Muscle of leg (tissue), 11 donors: ENCODE measurements around the gene ESYT2. TPM values are rescaled to one million over a fixed set of nuclear protein-coding genes. Genes with fewer than 3 reads are reported as not detected.
A peak's percentile ranks its signal among the peaks of the same experiment; 100 is the strongest.

ENCODE experiments used
- DNase-seq: peaks from one replicate; pipeline ENCODE4 v3.0.0; 2013
- H3K27ac ChIP-seq: one replicate; pipeline ENCODE4 v1.5.1; 2013; ENCODE audit warnings: mild to moderate bottlenecking, low read length, control low read depth
- H3K27me3 ChIP-seq: one replicate; pipeline ENCODE4 v1.6.1; 2013; ENCODE audit warnings: low read length; ENCODE audit not compliant: control insufficient read depth, insufficient read depth
- H3K36me3 ChIP-seq: one replicate; pipeline ENCODE4 v1.6.1; 2013; ENCODE audit warnings: low read length; ENCODE audit not compliant: control insufficient read depth, insufficient read depth
- H3K4me1 ChIP-seq: one replicate; pipeline ENCODE4 v1.6.1; 2013; ENCODE audit warnings: low read length; ENCODE audit not compliant: control insufficient read depth, insufficient read depth
- H3K4me3 ChIP-seq: one replicate; pipeline ENCODE4 v1.5.1; 2013; ENCODE audit warnings: low read length, control low read depth
- H3K9me3 ChIP-seq: replicated peaks from 2 replicates; pipeline ENCODE4 v1.6.1; 2013; ENCODE audit warnings: low read depth, low read length; ENCODE audit not compliant: control insufficient read depth
- WGBS: methylation state at CpG from one replicate; pipeline ENCODE4 v1.1.5; 2013; ENCODE audit warnings: missing lambda C conversion rate; ENCODE audit not compliant: insufficient coverage; 5-methylcytosine and 5-hydroxymethylcytosine counted together
- polyA plus RNA-seq, 8 donors: library from polyadenylated mRNA; unstranded; fragments of 120-200 nt; gene quantifications; one replicate each; pipeline versions ENCODE4 v1.2.1 to v1.2.3, GENCODE V29; 2013; ENCODE audit warnings: inconsistent platforms in 1 of 8, low replicate concordance in 1 of 8; ENCODE audit not compliant: insufficient read length in 8 of 8, insufficient read depth in 1 of 8
- total RNA-seq: library from RNA; stranded (reverse); fragments of 120-200 nt; gene quantifications from one replicate; pipeline ENCODE4 v1.2.4, GENCODE V29; 2013

Gene ESYT2
- total and polyA plus RNA-seq, 9 donors, result 27.4 to 46.5 (median 30.1) TPM

DNA sequence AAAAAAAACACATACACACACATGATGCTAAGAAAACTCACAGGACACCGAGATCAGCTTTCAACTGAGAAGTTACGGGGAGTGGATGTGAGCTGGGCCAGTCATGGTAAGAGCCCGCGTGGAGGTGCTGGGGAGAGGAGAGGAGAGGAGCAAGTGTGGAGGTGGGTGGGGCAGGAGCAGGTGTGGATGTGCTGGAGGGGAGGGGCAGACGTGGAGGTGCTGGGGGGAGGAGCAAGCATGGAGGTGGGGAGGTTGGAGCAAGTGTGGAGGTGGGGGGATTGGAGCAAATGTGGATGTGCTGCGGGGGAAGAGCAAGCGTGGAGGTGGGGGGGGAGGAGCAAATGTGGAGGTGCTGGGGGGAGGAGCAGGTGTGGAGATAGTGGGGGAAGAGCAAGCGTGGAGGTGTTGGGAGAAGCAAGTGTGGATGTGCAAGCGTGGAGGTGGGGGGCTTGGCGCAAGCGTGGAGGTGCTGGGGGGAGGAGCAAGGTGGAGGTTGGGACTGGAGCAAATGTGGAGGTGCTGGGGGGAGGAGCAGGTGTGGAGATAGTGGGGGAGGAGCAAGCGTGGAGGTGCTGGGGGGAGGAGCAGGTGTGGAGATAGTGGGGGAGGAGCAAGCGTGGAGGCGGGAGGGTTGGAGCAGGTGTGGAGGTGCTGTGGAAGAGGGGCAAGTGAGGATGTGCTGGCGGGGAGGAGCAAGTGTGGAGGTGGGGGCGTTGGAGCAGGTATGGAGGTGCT, 100.2 kb downstream of the ESYT2 start:
- H3K4me3 ChIP-seq, result no peak overlapping the region
- H3K4me1 ChIP-seq, result peaks cover 6% of the 10 kb centered on the region
- WGBS, result 87% methylated on average over 14 of the region's 16 CpGs
- no peak for DNase-seq
- H3K27me3 ChIP-seq, result no peaks in the 10 kb centered on the region
- H3K27ac ChIP-seq, result no peak overlapping the region
- H3K36me3 ChIP-seq, result peaks cover 12% of the 10 kb centered on the region
- H3K9me3 ChIP-seq, result no peaks in the 10 kb centered on the region

GRCh38 chr7:158727690-158728089, 101.6 kb downstream of the ESYT2 start:
- WGBS, result 100% methylated on average over 2 of the region's 5 CpGs
- Histone ChIP-seq H3K4me3 (no peak overlapping the region), H3K4me1 (peaks cover 6% of the 10 kb centered on the region), H3K27ac (no peak overlapping the region), H3K27me3 (no peaks in the 10 kb centered on the region), H3K9me3 (no peaks in the 10 kb centered on the region), H3K36me3 (peaks cover 4% of the 10 kb centered on the region)
- no peak for DNase-seq

GRCh38 chr7:158726277-158726807, 103.0 kb downstream of the ESYT2 start:
- Histone ChIP-seq H3K4me1 (peaks cover 6% of the 10 kb centered on the region), H3K36me3 (no peaks in the 10 kb centered on the region), H3K27ac (peak overlapping the region; percentile 6), H3K4me3 (no peak overlapping the region), H3K9me3 (no peaks in the 10 kb centered on the region), H3K27me3 (no peaks in the 10 kb centered on the region)
- WGBS, result 100% methylated on average over 2 of the region's 4 CpGs
- DNase-seq, result peak; percentile 44

DNA sequence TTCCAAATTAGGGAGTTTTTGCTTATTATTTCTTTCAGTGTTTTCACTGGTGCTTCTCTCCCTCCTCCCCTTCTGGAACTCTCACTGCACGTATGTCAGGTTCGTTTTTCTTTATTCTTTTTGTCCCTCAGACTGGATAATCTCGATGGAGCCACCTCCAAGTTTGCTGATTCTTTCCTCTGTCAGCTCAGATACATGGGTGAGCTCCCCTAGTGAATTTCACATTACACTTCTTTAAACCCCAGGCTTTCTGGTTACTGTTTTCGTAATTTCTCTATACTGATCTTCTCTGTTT, 103.9 kb downstream of the ESYT2 start:
- Histone ChIP-seq H3K4me3 (no peak overlapping the region), H3K36me3 (no peaks in the 10 kb centered on the region), H3K27ac (no peak overlapping the region), H3K9me3 (no peaks in the 10 kb centered on the region), H3K4me1 (peaks cover 6% of the 10 kb centered on the region), H3K27me3 (no peaks in the 10 kb centered on the region)
- WGBS, result 78% methylated on average over 3 of the region's 4 CpGs
- DNase-seq, result no peak

DNA sequence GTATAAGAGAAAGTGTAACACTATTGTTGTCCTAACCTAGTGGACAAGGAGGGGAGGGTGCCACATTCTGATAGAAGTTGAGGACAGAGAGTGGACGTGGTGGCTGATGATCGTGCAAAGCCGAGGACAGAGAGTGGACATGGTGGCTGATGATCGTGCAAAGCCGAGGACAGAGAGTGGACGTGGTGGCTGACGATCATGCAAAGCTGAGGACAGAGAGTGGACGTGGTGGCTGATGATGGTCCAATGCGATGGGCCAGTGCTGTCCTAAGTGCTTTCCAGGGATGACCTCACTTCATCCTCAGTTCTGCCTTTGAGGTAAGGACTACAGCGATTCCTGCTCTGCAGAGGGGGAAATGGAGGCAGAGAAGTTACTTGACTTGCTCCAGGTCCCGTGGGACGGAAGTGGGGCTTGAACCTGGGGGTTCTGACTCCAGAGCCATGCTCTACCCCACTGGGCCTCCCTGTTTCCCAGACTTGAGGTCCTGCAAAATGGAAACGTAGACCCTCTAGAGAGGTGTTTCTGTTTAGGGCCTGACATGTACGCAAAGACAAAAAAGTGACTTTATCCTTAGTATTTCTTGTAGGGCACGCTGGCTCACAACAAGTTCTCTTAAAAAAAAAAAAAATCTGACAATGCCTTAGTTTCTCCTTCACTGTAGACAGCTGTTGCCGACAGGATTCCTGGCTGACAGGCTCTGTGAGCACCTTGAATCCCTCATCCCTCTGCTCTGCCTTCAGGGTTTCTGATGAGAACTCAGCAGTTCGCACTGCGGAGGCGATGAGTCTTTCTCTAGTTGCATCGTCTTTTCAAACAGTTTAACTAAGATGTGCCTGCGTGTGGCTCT, 104.4 kb downstream of the ESYT2 start:
- WGBS, result 86% methylated on average over 13 of the region's 21 CpGs
- peaks cover 6% of the 10 kb centered on the region for H3K4me1 ChIP-seq
- no peaks in the 10 kb centered on the region for H3K9me3 ChIP-seq
- H3K27me3 ChIP-seq, result no peaks in the 10 kb centered on the region
- DNase-seq, result no peak
- no peaks in the 10 kb centered on the region for H3K36me3 ChIP-seq
- H3K27ac ChIP-seq, result no peak overlapping the region
- no peak overlapping the region for H3K4me3 ChIP-seq

DNA sequence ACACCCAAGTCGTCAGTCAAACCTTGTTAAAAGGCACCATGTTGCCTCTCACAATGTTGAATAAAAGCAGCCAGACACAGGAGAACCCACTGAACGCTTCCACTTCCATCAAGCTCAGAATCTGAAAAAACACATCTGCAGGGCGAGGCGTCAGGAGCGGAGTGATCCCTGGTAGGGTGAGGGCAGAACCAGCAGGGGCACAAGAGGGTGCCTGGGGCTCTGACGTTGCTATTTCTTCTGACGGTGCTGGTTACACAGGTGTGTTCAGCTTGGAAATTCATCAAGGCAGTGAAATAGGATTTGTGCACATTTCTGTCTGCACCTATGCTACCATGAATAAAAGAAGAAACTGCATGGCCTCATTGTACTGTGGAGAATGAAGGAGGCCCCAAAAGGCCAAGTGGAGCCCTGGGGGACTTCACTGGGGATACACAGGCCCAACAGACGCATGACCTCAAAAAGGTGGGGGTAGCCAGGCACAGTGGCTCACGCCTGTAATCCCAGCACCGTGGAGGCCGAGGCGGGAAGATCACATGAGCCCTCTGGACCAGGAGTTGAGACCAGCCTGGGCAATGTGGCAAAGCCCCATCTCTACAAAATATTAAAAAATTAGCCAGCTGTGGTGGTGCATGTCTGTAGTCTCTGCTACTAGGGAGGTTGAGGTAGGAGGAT, 105.5 kb downstream of the ESYT2 start:
- no peak for DNase-seq
- peaks cover 2% of the 10 kb centered on the region for H3K27me3 ChIP-seq
- H3K4me1 ChIP-seq, result peaks cover 6% of the 10 kb centered on the region
- H3K27ac ChIP-seq, result no peak overlapping the region
- H3K9me3 ChIP-seq, result no peaks in the 10 kb centered on the region
- no peak overlapping the region for H3K4me3 ChIP-seq
- H3K36me3 ChIP-seq, result no peaks in the 10 kb centered on the region
- 74% methylated on average over 2 of the region's 12 CpGs for WGBS

DNA sequence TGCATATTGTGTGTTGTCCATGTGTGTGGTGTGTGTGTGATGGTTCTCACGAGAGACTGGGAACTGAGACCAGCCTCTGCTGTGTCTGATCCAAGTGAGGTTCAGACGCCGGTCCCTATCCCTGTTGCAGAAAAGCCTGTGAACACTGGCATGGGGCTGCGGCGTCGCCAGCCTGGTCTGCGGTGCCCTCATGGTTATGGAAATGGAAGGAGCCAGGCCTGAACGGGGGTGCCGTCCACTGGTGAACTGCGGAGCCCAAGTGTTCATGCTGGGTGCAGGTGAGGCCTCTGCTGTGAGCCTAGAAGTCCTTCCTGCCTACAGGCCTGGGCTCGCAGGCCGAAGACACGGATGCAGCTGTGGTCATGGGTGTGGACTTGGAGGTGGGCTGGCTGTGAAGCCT, 106.0 kb downstream of the ESYT2 start:
- DNase-seq, result no peak
- Histone ChIP-seq H3K27me3 (peaks cover 2% of the 10 kb centered on the region), H3K4me1 (peaks cover 6% of the 10 kb centered on the region), H3K4me3 (no peak overlapping the region), H3K36me3 (no peaks in the 10 kb centered on the region), H3K9me3 (no peaks in the 10 kb centered on the region), H3K27ac (no peak overlapping the region)
- WGBS, result 80% methylated on average over 10 of the region's 13 CpGs

DNA sequence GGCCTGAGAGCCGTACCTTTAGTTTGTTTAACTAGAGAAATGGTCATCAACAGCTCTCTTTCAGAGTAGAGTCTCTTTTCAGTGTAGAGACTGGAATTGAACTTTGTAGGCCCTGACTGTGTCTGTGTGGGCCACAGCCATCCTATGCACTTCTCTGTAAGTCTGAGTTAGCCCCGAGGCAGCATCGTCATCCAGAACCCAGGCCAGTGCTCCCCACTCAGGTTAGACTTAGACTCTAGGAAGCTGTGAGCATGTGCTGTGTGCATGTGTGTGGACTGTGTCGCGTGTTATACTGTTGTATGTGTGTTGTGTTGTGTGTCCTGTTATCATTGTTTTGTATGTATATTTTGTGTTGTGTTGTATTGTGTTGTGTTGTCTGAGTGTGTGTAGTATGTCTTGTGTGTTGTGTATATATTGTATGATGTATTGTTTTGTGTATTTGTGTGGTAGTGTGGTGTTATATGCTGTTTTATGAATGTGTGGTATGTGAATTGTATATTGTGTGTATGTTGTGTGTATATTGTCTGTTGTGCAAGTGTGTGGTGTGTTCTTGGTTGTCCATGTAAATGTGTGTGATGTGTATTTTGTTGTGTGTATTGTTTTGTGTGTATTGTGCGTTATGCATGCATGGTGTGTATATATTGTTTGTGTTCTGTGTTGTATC, 106.6 kb downstream of the ESYT2 start:
- no peak for DNase-seq
- Histone ChIP-seq H3K27ac (no peak overlapping the region), H3K9me3 (no peaks in the 10 kb centered on the region), H3K4me3 (no peak overlapping the region), H3K27me3 (peaks cover 2% of the 10 kb centered on the region), H3K36me3 (no peaks in the 10 kb centered on the region), H3K4me1 (peaks cover 6% of the 10 kb centered on the region)
- 98% methylated on average over 4 of the region's 6 CpGs for WGBS

- no CpG with 5 or more reads among the region's 9 CpGs for WGBS
- no peak for DNase-seq
- no peaks in the 10 kb centered on the region for H3K36me3 ChIP-seq
- H3K4me3 ChIP-seq, result no peak overlapping the region
- no peak overlapping the region for H3K27ac ChIP-seq
- H3K9me3 ChIP-seq, result no peaks in the 10 kb centered on the region
- peaks cover 2% of the 10 kb centered on the region for H3K27me3 ChIP-seq
- H3K4me1 ChIP-seq, result no peaks in the 10 kb centered on the region
Observed at GRCh38 chr7:158720112-158720511, 109.2 kb downstream of the ESYT2 start.
